ENCODE data around the gene CFAP52.

GRCh38 chr17:9549215-9549614 is 27.2 kb upstream of the CFAP52 start:
- no peak for TF ChIP-seq CTCF (IDR thresholded peaks at IDR 0.05)
- TF ChIP-seq POLR2A (IDR thresholded peaks at IDR 0.05), result no peak
